HG02870 (cell line): Measurements from ENCODE around the gene CACNA1I.

Experiments
- ATAC-seq: cut with Tn5 transposase; IDR thresholded peaks from one replicate; pipeline ENCODE4 v1.9.1; 2021; ENCODE audit warnings: mild to moderate bottlenecking, moderate library complexity; ENCODE audit not compliant: unreplicated experiment

The CACNA1I gene

DNA sequence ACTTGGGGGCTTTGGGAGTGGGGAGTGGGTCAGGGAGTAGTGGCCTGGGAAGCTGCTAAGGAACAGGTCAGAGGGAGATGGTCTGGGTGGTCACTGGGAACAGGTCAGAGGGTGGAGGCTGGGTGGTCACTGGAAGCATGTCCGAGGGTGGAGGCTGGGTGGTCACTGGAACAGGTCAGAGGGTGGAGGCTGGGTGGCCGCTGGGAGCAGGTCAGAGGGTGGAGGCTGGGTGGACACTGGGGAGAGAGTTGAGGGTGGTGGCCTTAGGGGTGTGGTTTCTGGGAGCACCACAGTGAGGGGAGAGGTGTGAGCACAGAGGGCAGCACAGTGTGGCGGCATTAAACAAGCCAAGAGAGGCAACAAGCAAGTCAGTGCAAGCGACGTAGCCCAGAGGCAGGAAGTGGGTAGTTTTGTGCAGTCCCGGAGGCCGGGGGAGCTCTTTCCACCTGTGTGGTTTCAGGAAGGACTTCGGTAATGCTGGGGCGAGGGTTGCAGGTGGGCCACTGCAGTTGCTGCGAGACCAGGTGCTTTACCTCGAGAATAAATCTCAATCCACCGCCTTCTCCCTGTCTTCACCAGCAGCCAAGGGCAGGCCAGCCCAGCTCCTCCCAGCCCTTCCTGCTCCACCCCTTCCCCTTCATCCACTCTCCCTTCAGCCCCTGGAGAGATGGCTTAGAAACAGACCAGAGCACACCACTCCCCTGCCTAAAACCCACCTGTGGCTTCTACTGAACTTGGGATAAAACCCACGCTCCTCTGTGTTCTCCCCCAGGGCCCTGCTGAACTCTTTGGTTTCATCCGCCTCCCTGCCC, 3.2 kb upstream of the CACNA1I start:
- no peak for ATAC-seq

DNA sequence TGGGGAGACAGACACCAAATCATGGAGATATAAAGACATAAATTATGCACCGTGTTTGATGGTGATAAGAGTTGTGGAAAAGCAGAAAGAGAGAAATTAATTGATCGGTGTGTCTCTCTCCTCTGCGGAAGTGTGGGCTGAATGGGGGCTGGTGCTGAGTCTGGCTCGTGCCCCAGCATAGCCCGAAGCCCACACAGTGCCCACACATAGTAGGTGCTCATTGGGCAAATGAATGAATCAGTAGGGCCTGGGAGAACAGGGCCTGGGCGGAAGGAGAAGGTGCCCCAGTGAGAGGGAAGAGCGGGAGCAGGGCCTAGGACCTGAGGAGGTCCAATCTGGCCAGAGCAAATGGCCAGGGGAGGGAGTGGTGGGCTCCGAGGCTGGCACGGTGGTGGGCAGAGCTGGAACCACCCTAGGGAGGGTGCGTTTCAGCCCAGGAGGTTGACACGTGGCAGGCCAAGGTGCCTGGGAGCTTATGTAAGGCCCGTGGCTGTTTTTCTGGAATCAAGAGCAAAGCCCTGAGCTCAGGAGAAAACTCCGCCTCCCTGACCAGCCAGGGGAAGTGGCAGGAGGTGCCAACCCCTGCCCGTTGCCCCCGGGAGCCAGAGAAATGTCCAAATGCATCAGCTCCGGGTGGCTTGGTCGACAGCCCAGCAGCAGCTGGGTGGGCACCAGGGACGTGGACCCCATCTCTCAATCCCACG, 2.1 kb upstream of the CACNA1I start:
- no peak for ATAC-seq

DNA sequence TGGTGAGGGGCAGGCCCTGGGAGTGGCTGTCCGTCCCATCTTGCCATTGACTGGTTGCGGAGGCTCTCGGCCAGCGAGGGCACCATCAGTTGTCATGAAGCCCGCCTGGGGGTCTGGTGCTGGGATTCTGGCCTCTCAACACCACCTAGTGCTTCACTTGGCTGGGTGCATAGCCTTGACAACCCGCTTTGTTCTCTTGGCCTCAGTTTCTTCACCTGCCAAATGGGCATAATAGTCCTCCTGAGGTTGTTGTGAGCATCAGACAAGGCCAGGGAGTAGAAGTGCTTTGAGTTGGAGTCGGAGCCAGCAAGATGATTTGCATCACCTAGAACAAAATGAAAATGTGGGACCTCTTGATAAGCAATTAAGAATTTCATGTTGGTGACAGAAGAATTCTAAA, 1.5 kb upstream of the CACNA1I start:
- no peak for ATAC-seq

DNA sequence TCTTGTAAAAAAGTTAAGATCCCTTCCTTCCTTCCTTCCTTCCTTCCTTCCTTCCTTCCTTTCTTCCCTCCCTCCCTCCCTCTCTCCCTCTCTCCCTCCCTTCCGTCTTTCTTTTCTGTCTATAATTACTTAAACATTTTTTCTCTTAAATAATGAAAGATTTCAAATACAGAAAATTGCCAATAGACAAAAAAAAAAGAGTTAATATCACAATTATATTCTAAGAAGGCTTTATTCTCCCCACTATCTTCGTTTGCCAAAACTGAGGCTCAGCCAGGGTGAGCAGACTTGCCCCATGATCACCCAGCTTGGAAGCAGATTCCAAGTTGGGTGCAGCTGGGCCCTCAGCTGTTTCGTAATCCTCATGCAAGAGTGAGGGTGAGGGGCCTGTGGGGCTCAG, 327 bp upstream of the CACNA1I start:
- ATAC-seq = no peak

DNA sequence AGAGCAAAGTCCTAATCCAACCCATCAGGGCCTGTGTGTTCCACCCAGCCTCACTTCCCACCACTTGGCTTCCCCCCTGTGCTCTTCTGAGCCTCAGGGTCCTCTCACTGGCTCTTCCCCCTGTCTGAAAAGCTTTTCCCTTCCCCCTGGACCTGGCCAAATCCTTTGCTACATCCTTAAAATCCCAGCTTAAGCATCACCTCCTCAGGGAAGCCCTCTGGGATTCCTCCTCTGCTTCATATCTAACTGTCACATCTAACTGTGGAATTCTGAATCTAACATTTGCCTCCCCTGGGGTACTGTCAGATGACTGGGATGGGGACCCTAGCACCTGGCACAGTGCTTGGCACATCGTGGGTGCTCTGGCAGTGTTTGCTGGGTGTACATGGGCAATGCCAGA, 985 bp downstream of the CACNA1I start:
- ATAC-seq = no peak

DNA sequence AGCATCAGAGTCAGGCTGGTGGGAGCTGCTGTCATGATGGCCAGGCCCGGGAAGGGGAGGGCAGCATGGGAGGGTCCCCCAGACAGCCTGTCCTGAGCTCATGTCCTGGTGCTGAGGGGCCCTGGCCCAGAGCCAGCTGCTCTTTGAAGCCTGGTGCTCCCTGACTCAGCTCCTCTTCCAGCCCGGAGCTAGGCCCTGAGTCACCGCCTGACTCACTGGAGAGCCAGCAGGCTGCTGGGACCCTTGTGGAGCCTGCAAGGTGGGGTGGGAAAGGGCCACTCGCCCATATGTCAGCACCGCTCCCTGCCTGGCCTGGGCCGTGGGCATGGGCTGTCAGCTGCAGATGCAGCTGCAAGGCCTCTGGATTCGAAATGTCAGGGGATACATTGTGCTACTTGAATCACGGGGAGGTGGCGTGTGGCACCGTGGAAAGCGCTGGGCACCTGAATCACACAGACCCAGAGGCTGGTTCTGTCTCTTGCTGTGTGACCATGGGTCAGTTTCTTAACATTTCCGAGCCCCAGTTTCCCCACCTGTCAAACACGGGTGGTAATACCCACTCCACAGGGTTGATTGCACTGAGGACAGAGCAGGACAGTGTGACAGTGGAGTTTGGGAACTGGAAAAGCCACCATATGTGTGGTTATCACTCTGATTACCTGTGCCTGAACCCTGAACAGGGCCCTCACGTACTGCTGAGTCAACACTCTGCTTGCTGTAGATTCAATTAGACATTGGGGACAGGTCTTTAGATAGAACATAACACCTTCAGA, 4.4 kb downstream of the CACNA1I start:
- ATAC-seq = no peak

DNA sequence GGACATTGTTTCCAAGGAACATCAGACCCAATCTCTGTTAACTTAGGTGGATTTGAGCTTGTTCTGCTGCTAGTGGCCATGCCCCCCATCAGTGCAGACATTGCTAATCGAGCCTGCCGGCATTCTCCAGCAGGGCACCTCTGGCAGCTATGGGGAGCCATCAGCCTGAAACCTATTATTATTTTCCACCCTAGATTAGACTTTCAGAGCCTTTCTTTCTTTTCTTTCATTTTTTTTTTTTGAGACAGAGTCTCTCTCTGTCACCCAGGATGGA, 4.9 kb downstream of the CACNA1I start:
- no peak for ATAC-seq

DNA sequence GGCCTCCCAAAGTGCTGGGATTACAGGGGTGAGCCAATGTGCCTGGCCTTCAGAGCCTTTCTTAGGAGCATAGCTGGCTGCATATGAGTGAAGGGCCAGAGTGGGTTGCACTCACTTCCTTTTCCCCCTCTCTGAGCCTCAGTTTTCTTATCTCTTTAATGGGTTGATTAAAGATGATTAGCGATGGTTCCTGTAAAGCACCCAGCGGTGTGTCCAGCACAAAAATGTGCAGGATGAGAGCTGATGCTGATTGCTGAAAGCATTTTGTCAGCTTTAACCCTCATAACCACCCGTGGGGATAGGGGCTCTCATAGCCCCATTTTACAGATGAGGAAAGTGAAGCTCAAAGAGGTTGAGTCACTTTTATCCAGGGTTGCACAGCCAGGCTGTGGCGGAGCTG, 5.5 kb downstream of the CACNA1I start:
- ATAC-seq = no peak

DNA sequence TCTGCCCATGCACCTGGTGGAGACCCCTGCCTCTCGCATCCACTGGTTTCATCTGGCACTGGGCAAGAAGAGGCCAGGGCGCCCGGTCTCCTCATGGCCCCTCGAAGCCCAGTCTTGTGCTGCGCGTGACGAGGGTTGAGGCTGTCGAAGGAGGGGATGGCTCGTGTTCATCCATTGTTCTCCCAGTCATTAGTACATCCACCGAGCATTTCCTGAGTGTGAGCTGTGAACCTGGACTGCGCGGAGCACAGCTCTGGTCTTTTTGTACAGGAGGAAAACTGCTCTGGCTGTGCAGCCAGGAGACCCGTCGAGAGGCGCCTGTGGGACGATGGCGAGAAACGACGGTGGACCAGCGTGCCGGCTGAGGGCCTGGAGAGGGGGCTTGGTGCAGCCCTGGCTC, 6.8 kb downstream of the CACNA1I start:
- ATAC-seq = no peak

DNA sequence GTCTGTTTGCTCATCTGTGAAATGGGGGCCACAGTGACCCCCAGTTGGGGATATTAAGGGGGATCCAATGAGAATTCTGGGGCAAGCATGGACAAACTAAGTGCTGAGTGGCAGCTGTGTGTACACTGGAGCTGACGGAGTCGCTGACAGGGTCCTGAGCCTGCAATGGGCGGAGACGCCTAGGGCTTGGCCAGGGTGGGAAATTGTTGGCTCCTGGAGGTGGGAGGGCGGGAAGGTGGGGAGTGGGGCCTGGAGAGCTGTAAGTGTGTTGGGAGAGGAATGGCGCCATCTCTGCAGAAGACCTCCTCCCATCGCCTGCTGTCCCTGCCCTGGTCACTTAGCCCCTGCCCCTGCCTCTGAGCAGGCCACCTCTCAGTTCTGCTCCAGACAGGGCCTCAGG, 7.3 kb downstream of the CACNA1I start:
- ATAC-seq = no peak

DNA sequence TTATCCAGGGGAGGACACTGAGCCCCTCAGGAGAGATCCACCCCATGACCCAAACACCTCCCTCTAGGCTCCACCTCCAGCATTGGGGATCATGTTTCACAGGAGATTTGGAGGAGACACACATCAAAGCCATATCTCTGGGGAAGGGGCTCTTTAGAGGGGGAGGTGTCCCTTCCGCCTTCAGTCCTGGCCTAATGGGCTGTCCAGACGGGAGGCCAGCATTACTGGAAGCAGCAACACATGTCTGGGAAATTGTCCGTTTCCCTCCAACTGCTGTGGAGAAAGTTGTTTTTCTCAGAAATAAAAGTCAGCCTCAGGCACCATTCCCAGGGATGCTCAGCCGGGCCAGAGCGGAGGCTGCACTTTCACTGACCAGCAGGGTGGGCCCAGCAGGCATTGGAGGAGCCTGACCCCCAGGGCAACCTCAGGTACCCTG, 9.5 kb downstream of the CACNA1I start:
- ATAC-seq = no peak

DNA sequence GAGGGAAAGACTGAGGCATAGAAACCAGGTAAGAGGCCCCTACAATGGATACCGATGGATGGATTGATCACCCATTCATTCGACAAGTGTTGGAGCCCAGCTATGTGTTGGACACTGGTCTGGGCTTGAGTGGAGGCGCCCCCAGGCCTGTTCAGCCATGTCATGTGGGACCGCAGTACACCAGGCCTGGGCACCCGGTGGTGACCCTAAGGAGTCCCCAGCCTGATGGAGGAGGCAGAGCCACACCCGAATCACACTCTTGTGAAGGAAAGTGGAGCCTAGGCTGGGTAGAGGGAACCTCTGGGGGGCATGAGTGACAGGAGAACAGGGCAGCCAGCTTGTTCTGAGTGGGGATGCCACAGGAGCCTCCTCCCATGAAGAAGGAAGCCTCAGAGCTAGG, 10.2 kb downstream of the CACNA1I start:
- no peak for ATAC-seq

DNA sequence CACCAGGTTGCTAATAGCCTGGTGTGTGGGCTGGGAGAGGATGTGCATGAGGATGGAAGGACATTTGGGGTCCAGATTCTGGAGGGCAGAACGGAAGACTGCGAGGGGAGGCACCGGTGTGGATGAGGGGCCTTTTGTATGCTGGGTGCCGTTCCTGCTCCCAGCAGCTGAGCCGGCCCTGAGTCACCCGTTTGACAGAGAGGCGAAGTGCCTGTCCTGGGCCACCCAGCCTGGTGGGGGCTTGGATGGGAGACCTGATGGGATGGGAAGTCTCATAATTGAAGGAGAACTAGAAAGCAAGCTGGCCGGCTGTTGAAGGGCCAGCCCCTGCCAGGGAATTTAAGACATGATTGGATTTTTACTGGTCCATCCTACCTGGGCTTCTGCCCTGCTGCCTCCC, 10.8 kb downstream of the CACNA1I start:
- ATAC-seq = no peak

DNA sequence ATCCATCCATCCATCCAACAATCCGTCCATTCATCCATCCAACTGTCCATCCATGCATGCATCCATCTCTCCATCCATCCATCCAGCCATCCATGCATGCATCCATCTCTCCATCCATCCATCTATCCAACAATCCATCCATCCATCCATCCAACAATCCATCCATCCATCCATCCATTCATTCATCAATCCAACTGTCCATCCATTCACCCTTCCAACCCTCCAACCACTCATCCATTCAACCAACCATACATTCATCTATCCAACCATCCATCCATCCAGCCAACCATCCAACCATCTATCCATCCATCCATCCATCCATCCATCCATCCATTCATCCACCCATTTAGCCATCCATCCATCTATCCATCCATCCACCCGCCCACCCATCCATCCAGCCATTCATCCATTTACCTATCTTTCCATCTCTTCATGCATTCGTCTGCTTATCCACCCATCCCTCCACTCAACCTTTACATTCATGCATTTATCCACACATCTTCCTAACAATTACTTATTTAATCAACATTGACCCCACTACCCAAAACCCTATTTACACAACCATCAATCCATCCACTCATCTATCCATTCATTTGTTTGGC, 12.6 kb downstream of the CACNA1I start:
- no peak for ATAC-seq

DNA sequence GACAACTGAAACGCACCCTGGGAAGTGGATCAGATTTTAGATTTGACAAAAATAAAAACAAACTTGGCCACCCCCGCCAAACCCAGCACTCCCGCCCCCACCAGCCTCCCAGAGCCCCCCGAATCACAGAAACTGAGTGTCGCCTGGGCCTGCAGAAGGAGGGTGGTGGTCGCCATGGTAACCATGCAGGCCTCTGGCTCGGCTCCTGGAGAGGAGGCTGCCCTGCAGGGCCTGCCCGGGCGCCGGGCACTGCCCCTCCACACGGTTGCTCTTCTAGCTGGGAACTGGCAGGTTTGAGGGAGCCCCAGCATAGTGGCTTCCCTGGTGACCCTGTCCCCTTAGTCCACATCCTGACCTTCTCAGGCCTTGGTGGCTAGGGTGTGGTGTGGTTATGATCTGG, 19.3 kb downstream of the CACNA1I start:
- ATAC-seq = no peak

DNA sequence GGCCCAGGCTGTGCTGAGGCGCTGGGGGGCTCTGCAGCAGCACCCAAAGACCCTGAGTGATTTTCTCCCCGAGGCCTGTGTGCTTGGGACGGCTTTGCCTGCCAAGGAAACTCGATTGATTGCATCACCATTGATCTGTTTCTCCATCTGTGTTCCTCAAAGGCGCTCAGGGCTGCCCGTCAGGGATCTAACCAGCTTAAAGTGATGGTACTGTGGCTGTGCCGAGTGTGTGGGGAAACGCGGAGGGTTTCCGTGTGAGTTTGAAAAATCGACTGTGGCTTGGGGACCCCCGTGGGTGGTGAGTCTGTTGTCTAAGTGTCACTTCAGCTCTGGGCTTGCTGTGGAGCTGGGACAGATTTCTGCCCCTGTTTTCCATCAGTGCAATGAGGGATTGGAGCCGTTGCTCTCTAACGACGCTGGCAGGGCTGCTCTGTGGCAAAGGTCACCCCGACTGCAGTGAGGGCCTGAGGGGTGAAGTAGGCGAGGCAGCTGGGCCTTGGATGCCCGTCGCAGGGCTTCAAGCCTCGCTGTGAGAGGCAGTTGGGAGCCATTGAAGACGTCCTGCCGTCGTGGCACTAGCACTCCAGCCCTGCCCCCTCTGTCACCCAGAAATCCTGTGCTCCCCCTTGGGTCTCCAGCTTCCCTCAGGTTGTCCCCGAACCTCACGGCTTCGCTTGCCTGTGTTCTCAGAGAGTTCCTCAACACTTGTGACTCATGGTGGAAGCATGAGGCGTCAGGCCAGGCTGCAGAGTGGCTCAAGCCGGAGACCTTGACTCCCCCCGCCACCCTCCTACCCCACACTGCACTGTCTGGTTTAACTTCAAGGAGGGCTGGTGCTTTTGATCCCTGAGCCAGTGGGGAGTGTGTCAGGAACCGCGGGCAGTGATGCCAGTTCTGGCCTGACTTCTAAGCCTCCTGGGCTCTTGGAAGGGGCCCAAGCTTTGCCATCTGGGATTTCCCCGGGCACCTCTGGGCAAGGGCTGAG, 21.8 kb downstream of the CACNA1I start:
- ATAC-seq = no peak

DNA sequence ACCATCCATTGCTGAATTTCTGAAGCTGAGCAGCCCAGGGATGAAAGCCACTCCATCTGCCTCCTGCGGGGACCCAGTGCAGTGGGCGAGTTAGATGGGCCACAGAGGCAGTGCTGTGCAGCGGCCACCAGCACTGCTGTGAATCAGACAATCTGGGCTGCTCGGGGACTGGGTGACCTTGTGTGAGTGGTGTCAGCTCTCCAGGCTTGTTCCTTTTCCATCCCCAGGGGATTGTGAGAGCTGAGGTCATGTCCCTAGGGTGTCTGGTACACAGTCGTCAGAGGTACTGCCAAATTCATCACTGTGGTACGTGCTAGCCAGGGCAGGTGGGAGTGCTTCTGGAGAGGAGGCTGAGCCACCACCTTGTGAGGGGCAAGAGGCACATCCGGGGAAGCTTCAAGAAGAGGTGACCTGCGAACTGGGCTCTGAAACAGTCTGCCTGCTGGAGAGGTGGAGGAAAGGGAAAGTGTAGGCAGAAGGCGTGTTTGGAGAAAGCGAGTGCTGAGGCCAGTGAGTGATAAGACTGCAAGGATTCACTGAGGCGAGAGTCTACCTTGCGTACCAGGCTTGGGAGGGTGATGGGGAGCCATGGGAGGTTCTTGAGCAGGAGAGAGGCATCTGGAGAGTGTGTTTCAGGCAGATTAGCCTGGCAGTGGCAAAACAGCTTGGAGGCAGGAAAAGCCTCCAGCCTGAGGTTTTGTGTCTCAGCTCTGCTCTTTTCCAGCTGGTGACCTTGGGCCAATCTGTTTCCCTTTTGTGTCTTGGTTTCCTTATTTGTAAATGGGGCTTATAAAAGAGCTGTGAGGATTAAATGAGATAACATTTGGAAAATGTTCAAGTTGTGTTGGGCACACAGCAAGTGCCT, 22.7 kb downstream of the CACNA1I start:
- ATAC-seq = no peak

DNA sequence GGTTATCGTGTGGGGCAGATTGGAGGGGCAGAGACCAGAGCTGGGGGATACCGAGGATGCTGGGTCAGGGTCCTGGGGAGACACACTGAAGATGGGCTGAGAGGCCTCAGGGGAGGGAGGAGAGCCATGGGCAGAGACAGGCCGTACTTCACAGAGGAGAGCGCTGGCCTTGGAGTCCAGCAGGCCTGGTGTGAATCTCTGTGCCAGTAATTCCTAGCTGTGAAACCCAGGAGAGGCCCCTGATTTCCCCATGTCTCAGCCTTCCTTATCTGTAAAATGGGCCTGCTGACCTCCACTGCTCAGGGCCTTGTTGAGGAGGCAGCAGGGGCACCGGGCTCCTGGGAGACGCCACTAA, 23.4 kb downstream of the CACNA1I start:
- no peak for ATAC-seq

DNA sequence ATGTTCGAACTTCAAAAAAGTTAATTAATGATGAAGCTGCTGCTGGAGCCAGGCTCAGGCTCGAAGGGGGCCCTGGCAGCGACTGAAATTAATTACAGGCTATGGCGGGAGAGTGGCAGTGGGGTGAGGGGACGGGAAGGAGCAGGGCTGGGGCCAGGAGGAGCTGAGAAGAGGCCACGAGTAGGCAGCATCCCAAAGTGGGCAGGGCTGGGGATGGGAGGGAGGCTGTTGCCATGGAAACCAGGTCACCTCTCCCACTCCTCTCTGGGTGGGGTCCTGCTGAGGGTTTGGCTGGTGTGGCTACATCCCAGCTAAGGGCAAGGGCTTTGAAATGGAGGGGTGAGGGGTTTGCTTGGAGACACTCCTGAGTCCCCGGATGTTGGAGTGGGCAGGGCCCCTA, 23.9 kb downstream of the CACNA1I start:
- ATAC-seq = no peak
